NT2/D1 (cell line): ENCODE measurements around the gene CYP2R1.

Experiments used
- DNase-seq: peaks from one replicate; pipeline ENCODE4 v3.0.0-alpha.2; 2011; ENCODE audit warnings: low read depth, low spot score
- H3K27me3 ChIP-seq: 2 replicates; pipeline ENCODE4 v1.6.0; 2011; ENCODE audit warnings: mild to moderate bottlenecking; ENCODE audit not compliant: insufficient read length, insufficient read depth
- H3K36me3 ChIP-seq: 2 replicates; pipeline ENCODE4 v1.6.1; 2011; ENCODE audit warnings: mild to moderate bottlenecking, low read length, mixed read lengths; ENCODE audit not compliant: insufficient read depth, insufficient read length
- H3K4me1 ChIP-seq: 2 replicates; pipeline ENCODE4 v1.5.1; 2011; ENCODE audit not compliant: insufficient read depth, insufficient read length
- H3K4me3 ChIP-seq: 2 replicates; pipeline ENCODE4 v1.5.1; 2011; ENCODE audit warnings: low read depth; ENCODE audit not compliant: insufficient read length
- H3K9ac ChIP-seq: 2 replicates; pipeline ENCODE4 v1.6.0; 2011; ENCODE audit warnings: low read depth; ENCODE audit not compliant: insufficient read length
- H3K9me3 ChIP-seq: 2 replicates; pipeline ENCODE4 v1.5.1; 2011; ENCODE audit warnings: mild to moderate bottlenecking, low read length; ENCODE audit not compliant: insufficient read depth
- SUZ12 ChIP-seq: IDR thresholded peaks from 2 replicates; pipeline ENCODE4 v1.6.1; 2011; ENCODE audit not compliant: insufficient read length, insufficient read depth; ENCODE audit errors: extremely low read depth
- YY1 ChIP-seq: IDR thresholded peaks from 2 replicates; pipeline ENCODE4 v1.6.1; 2011; ENCODE audit not compliant: insufficient read length, insufficient read depth
- ZNF274 ChIP-seq: IDR thresholded peaks from 2 replicates; pipeline ENCODE4 v1.6.1; 2011; ENCODE audit warnings: mild to moderate bottlenecking, low read depth, low read length

Gene CYP2R1

GRCh38 chr11:14916403-14916802, 24.4 kb upstream of the CYP2R1 start:
- Histone ChIP-seq H3K9me3 (no peaks in the 10 kb centered on the region), H3K4me1 (no peaks in the 10 kb centered on the region), H3K9ac (no peak overlapping the region), H3K36me3 (no peaks in the 10 kb centered on the region), H3K4me3 (no peak overlapping the region), H3K27me3 (no peaks in the 10 kb centered on the region)
- TF ChIP-seq ZNF274 = no peak
- TF ChIP-seq SUZ12 = no peak
- no peak for TF ChIP-seq YY1
- no peak for DNase-seq

DNA sequence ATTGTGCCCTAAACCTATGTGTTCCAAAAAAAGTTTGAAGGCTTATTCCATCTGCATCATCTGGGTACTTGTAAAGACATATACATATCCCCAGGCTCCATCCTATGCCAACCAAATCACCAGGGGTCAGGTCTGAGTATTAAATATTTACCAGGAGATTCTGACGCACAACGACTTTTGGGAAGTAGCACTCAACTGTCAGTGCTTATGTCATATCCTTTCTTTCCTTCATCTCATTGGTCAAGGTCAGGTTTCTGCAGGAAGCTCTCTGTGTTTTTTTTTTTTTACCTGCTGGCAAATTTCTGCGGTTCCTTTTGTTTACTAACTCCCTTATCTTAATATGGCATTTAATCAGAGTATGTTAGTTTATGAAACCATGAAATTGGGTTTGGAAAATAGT, 22.5 kb upstream of the CYP2R1 start:
- Histone ChIP-seq H3K27me3 (no peaks in the 10 kb centered on the region), H3K9ac (no peak overlapping the region), H3K4me1 (no peaks in the 10 kb centered on the region), H3K36me3 (no peaks in the 10 kb centered on the region), H3K9me3 (no peaks in the 10 kb centered on the region), H3K4me3 (no peak overlapping the region)
- DNase-seq = no peak
- TF ChIP-seq YY1 (no peak), ZNF274 (no peak), SUZ12 (no peak)

GRCh38 chr11:14908214-14908880, 16.3 kb upstream of the CYP2R1 start:
- DNase-seq = no peak
- no peaks in the 10 kb centered on the region for H3K9me3 ChIP-seq
- no peak for TF ChIP-seq YY1
- no peak for TF ChIP-seq ZNF274
- no peak for TF ChIP-seq SUZ12
- H3K36me3 ChIP-seq = no peaks in the 10 kb centered on the region
- H3K9ac ChIP-seq = no peak overlapping the region
- H3K4me1 ChIP-seq = peaks cover 4% of the 10 kb centered on the region
- no peaks in the 10 kb centered on the region for H3K27me3 ChIP-seq
- H3K4me3 ChIP-seq = no peak overlapping the region

- DNase-seq = no peak
- Histone ChIP-seq H3K4me3 (no peak overlapping the region), H3K27me3 (no peaks in the 10 kb centered on the region), H3K36me3 (no peaks in the 10 kb centered on the region), H3K9me3 (no peaks in the 10 kb centered on the region), H3K9ac (no peak overlapping the region), H3K4me1 (peaks cover 4% of the 10 kb centered on the region)
- TF ChIP-seq ZNF274 (no peak), YY1 (no peak), SUZ12 (no peak)
Measured at GRCh38 chr11:14907411-14908213, 15.6 kb upstream of the CYP2R1 start.

DNA sequence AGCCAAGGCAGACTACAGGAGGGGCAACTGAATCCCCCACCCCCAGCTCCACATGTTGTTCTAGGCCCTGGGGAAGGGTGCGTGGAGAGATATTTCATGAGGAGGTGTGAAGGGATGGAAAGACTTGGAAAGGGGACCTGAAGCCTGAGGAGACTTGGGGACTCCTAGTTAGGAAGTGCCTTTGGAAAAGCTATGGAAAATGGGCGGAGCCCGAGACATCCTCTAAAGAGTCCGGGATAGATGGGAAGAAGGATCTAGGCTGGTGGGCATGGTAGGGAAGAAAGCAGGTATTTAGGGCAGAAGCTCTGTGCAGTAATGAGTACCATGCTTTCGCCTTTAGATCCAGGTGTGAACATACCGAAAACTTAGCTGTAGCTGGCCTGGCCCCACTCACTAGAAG, 15.0 kb upstream of the CYP2R1 start:
- H3K4me3 ChIP-seq = no peak overlapping the region
- H3K9ac ChIP-seq = no peak overlapping the region
- H3K9me3 ChIP-seq = no peaks in the 10 kb centered on the region
- H3K27me3 ChIP-seq = no peaks in the 10 kb centered on the region
- no peak for DNase-seq
- TF ChIP-seq ZNF274 (no peak), YY1 (no peak), SUZ12 (no peak)
- H3K4me1 ChIP-seq = peaks cover 4% of the 10 kb centered on the region
- H3K36me3 ChIP-seq = no peaks in the 10 kb centered on the region

- no peak overlapping the region for H3K9ac ChIP-seq
- no peaks in the 10 kb centered on the region for H3K27me3 ChIP-seq
- DNase-seq = no peak
- no peak for TF ChIP-seq YY1
- no peak for TF ChIP-seq SUZ12
- TF ChIP-seq ZNF274 = no peak
- peaks cover 4% of the 10 kb centered on the region for H3K4me1 ChIP-seq
- H3K4me3 ChIP-seq = no peak overlapping the region
- no peaks in the 10 kb centered on the region for H3K9me3 ChIP-seq
- no peaks in the 10 kb centered on the region for H3K36me3 ChIP-seq
Measured at GRCh38 chr11:14906578-14906977, 14.5 kb upstream of the CYP2R1 start.

DNA sequence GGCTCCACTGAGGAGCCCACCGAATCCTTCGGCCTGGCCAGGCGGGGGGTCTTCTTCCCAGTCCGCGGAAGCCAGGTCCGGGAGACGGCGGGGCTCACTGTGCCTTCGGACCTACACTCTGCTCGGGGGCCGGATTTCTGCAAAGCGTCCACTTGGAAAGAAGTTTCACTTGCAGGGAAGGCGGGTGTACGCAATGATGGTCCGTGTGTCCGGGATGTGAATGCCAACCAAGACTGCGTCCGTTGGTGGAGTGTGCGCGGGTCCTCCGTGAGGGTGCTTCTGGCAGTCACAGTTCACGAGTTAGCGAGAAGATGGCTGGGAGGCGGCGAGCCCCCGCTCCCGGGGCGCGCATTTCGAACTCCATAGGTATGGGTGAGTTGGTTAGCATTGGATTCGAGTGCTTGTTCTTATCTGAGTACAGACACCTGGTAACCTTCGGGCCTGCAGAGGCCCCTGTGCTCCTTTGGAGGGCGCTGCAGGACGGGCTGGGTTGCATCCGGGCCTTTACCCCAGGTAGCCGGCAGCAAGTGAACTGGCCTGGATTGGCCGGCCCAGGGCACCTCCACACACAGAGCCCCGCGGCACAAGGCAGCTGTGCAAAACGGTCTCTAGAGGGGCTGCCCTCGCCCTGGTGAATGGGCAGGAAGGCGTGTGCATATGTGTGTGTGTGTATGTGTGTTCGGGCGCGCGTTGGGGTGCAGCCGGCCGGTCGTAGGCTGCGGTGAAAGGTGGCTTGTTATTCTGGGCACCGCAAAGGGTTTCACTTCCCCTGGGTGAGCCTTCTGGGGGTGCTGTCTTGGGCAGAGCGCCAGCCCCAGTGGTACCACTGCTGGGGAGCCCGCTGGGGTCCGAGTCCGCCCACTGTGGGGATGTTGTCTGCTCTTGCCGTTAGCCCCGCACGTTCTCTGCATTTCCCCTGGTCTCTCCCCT, 13.3 kb upstream of the CYP2R1 start:
- Histone ChIP-seq H3K36me3 (no peaks in the 10 kb centered on the region), H3K9ac (peak overlapping the region; percentile 90), H3K4me3 (peak overlapping the region; percentile 90), H3K27me3 (no peaks in the 10 kb centered on the region), H3K4me1 (peaks cover 4% of the 10 kb centered on the region), H3K9me3 (no peaks in the 10 kb centered on the region)
- DNase-seq = peak; percentile 60
- TF ChIP-seq SUZ12 (no peak), YY1 (no peak), ZNF274 (no peak)
